22Rv1 (cell line): ENCODE results near the gene EIF4A3.

Experiments used
- H3K27ac ChIP-seq: fragments of 450-650 bp; 2 replicates; pipeline ENCODE4 v1.5.1; 2017
- ZFX ChIP-seq: fragments of 450-650 bp; IDR thresholded peaks from 2 replicates; pipeline ENCODE4 v1.6.1; 2017; ENCODE audit warnings: antibody characterized with exemption, borderline replicate concordance
- TF ChIP-seq, protein P1 (sequence below): fragments of 450-650 bp; IDR thresholded peaks from 2 replicates; pipeline ENCODE4 v1.5.1; 2017; ENCODE audit warnings: mild to moderate bottlenecking

The EIF4A3 gene

DNA sequence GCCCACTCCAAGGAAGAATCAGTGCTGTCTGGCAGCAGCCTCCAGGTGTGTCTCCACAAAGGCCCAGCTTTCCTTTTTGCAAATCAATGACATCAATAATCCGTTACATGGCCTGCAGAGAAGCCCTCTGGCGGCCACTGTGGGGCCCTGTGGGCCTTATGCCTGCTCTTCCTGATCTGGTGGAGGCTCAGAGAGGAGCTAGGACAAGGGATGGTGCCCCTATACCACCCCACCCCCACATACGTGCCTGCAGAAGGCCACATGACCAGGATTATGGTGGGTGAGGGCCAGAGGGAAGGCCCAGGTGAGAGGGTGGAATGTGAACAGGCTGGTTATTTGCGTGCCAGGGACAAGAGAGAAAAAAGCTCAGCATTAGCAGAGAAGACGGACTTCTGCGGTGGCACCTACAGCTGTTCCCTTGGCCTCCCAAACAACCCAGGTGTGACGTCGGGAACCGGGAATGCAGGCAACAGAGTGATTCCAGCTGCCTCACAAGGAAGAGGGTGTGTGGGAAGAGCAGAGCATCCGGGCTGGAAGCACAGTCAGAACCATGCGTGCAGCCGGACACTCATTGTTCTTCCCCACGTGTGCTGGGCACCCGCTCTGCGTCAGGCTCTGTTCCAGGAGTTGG is 22.5 kb downstream of the EIF4A3 start:
- no peak overlapping the region for H3K27ac ChIP-seq
- TF ChIP-seq ZFX: no peak
- TF ChIP-seq, protein P1, sequence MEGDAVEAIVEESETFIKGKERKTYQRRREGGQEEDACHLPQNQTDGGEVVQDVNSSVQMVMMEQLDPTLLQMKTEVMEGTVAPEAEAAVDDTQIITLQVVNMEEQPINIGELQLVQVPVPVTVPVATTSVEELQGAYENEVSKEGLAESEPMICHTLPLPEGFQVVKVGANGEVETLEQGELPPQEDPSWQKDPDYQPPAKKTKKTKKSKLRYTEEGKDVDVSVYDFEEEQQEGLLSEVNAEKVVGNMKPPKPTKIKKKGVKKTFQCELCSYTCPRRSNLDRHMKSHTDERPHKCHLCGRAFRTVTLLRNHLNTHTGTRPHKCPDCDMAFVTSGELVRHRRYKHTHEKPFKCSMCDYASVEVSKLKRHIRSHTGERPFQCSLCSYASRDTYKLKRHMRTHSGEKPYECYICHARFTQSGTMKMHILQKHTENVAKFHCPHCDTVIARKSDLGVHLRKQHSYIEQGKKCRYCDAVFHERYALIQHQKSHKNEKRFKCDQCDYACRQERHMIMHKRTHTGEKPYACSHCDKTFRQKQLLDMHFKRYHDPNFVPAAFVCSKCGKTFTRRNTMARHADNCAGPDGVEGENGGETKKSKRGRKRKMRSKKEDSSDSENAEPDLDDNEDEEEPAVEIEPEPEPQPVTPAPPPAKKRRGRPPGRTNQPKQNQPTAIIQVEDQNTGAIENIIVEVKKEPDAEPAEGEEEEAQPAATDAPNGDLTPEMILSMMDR: peak; percentile 39

DNA sequence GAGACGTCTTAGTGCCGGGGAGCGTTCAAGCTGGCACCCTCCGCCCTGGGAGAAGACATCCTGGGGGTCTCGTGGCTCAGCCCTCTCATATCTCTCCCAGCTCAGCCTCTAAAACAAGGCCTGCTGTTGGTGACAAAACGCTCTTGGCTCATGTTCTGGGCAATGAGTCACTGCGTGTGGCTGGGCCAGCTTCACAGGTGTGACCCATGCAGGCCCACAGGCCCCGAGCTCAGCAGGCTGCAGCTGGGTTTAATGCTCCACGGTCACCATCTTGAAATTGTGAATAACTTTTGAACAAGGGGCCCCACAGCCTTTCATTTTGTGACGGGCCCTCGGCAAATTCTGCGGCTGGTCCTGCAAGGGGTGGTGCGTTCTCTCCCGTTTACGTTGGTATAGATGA is 23.1 kb downstream of the EIF4A3 start:
- H3K27ac ChIP-seq: no peak overlapping the region
- TF ChIP-seq, protein P1: no peak
- TF ChIP-seq ZFX: no peak

DNA sequence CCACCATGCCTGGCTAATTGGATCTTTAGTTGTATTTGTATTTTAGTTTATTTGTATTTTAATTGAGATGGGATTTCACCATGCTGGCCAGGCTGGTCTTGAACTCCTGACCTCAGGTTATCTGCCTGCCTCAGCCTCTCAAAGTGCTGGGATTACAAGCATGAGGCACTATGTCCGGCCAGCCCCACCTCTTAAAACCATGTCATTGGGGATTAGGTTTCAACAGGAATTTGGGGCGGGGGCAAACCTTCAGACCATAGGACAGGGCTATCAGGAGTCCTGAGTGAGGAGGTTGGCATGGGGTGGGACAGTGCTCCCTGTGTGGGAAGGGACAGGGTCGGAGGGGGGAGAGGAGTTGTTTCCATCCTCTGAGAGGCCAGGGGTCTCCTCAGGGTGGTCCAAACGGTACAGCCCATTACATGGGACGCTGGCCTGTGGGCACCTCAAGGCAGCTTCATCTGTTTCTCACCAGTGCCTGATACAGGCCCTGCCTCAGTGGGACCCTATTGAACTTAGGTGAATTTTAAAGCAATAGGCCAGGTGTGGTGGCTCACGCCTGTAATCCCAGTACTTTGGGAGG is 23.9 kb downstream of the EIF4A3 start:
- TF ChIP-seq, protein P1: no peak
- TF ChIP-seq ZFX: no peak
- H3K27ac ChIP-seq: no peak overlapping the region

DNA sequence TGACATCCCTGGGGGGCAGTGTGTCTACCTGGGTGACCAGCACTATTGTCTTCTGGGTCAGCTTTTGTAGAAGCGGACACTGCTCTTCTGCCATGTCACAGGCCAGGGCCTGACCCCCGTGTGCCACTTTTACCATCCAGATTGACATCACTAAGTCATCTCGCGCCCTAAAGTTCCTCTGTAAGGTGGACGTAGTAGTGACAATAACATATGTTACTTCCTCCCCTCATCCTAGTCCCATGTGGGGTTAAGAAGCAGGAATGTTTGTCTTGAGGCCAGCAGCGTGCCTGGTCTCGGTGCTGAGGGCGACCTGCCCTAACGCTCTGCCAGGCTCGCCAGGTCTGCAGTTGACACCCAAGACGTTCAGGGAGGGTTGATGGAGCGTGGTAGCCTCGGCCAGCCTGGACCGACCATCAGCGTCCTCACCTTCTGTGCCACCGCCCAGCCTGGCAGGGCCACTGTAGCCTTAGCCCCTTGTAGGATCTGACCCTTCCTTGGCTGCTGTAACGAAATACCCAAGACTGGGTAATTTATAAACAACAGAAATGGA is 24.8 kb downstream of the EIF4A3 start:
- TF ChIP-seq, protein P1: no peak
- TF ChIP-seq ZFX: no peak
- no peak overlapping the region for H3K27ac ChIP-seq

DNA sequence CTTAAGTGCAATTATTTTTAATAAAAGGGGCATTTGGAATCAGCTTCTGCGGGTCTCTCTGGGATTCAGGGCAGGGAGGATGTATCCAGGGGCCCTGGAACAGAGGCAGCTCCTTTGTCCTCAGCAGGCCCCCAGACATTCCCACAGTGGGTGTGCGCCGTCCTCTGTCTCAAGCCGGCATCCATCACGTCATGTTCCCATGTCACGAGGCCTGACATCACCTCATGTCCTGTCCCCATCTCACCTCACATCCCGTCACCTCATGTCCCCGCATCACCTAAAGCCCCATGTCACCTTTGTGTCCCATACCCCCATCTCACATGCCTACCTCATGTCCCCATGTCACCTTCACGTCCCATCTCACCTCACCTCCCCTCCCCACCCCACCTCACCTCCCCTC is 27.1 kb downstream of the EIF4A3 start:
- H3K27ac ChIP-seq: no peak overlapping the region
- TF ChIP-seq ZFX: no peak
- TF ChIP-seq, protein P1: no peak

DNA sequence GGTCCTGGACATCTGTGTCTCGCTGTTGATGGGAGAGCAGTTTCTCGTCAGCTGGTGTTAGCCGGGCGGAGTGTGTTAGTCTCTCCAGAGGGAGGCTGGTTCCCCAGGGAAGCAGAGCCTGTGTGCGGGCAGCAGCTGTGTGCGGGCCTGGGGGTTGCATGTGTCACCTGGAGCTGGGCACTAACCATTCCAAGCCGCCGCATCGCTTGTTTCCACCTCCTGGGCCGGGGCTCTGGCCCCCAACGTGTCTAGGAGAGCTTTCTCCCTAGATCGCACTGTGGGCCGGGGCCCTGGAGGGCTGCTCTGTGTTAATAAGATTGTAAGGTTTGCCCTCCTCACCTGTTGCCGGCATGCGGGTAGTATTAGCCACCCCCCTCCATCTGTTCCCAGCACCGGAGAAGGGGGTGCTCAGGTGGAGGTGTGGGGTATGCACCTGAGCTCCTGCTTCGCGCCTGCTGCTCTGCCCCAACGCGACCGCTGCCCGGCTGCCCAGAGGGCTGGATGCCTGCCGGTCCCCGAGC is 27.6 kb downstream of the EIF4A3 start:
- H3K27ac ChIP-seq: no peak overlapping the region
- TF ChIP-seq, protein P1: no peak
- TF ChIP-seq ZFX: no peak
